NCI-H748 (cell line): ENCODE data around the gene PRPS1.
A peak's percentile ranks its signal among the peaks of the same experiment; 100 is the strongest.
"Not testable (repeated sequence)": the region's sequence is repeated elsewhere in the genome, so short reads cannot be mapped to it uniquely, and the experiment has no call there.

Source experiments
- DNase-seq: peaks from one replicate; lab custom pipeline; 2025; ENCODE audit not compliant: unreplicated experiment; lab: John Stamatoyannopoulos, UW

The PRPS1 gene

GRCh38 chrX:107627838-107628661, at the start of gene PRPS1:
PRPS1 (plus strand) TSS chrX:107628510; CDS start chrX:107628629, 119 bp downstream.
- peak; percentile 98 for DNase-seq

- no peak for DNase-seq
Measured at GRCh38 chrX:107579956-107580355, 48.4 kb upstream of the PRPS1 start.

GRCh38 chrX:107581923-107582322, 46.4 kb upstream of the PRPS1 start:
- DNase-seq: no peak

- DNase-seq: no peak
Measured at GRCh38 chrX:107589243-107589642, 39.1 kb upstream of the PRPS1 start.

DNA sequence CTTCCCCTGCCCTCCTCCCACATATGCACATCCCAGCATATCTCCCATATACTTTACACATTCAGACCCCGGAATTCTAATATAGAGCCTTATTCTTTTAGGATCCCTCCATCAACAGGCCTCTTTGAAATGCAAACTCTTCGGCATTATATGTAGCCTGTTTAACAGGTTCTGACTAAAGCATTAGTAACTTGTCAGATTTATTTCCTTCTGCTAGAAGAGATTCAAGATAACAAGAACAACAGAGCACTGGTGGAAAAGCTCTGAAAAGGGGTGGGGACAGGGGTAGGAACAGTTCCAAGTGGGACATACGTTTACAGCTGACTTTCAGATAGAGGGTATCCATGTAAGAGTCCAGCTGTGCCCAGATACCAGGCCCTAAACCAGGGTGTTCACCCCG, 31.7 kb upstream of the PRPS1 start:
- no peak for DNase-seq

DNA sequence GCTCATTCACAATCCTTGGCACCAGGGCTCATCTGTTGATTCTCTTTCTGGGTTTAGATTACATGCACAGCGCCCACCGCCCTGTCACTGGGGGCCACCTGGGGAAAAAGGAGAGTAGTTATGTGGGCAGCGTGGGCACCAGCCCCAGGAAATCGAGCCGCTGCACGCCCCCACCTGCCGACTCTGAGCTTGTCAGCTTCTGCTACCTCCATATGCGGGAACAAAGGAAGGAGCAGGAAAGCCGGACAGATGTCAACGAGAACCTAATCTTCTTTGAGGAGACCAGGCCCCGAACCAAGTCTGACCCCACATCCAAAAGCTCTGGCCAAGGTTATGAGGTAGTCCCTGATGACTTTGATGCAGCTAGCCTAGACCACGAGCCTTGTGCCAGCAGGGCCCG, 31.0 kb upstream of the PRPS1 start:
- no peak for DNase-seq

DNA sequence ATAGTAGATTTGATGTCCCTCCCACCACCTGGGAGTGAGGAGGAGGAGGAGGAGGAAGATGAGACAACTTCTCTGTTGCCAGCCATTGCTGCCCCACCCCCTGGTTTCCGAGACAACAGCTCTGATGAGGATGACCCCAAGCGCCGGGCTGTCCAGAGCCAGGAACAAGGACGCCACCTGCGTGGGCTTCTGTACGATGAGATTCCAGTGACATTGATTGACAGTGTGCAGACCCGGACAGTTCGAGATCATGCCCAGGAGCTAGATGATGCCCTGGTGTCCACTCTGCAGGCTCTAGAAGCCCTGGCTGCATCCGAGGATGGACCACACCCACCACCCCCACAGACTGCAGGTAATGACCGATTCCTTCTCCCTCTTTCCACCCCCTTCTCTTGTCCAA, 30.5 kb upstream of the PRPS1 start:
- DNase-seq: no peak

GRCh38 chrX:107599450-107599861, 28.9 kb upstream of the PRPS1 start:
- DNase-seq: no peak

GRCh38 chrX:107600366-107600765, 27.9 kb upstream of the PRPS1 start:
- no peak for DNase-seq

GRCh38 chrX:107601326-107601725, 27.0 kb upstream of the PRPS1 start:
- no peak for DNase-seq

DNA sequence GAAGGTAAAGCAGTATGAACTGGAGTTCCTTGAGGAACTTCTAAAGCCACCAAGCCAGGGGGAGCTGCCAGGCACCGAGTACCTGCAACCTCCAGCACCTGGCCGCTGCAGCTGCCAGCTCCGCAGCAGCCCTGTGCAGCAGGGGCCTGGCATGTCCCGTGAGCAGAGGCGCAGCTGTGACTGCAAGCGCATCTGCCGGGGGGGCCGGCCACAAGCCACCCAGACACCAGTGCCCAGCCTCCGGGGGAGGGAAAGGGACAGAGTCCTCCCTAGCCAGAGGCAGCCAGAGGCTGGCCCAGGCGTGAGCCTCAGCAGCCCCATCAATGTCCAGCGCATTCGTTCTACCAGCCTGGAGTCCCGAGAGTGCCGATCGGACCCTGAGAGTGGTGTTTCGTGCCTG, 26.6 kb upstream of the PRPS1 start:
- no peak for DNase-seq

DNA sequence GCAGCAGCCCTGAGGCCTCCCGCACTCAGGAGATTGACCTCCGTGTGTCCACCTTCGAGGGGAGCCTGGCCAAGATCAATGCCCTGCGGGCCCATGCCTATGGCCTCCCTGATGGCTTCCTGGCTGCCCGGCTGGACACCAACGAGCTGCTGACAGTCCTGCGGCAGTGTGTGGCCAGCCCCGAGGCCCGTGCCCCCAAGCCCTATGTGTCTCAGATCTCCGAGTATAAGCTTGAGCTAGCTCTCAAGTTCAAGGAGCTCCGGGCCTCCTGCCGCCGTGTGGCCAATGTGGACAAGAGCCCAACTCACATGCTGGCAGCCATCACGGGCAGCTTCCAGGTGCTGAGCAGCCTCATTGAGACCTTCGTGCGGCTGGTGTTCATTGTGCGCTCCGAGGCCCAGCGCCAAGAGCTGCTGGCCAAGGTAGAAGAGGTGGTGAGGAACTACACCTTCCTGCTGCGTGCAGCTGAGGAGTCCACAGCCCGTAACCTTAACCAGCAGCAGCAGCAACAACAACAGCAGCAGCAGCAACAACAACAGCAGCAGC, 25.5 kb upstream of the PRPS1 start:
- DNase-seq: no peak

DNA sequence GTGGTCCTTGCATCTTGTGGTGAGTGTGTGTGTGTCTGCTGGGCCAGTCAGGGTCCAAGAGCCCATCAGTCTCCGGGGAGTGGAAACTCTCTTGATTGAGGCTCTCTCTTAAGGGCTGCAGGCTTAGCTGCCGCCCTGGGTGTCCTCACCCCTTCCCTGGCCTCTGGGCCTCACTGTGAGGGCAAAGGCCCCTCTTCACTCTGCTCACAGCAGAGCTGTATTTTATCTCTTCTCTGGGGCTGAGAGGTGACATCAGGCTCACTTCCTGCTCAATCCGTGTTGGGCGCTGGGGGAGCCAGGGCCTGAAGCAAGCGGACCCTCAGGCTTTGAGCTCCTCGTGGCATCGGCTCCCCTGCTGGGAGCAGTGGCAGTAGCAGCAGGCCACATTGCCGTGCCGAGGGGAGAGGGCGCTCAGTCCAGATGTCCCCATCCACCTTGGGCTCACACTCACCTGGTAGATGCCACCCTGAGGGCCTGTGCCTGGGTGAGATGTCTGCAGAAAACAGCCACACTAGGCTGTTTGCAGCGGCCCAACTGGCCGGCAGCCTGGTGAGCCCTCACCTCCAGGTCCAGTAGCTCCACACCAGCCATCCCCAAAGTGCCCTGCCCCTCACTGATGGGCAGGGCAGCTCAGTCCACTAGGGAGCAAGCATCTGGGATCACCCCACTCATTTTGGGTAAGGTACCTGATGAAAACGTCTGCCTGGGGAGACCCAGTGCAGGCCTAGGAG, 24.7 kb upstream of the PRPS1 start:
- DNase-seq: no peak

- DNase-seq: not testable (repeated sequence)
Measured at GRCh38 chrX:107609061-107609460, 19.2 kb upstream of the PRPS1 start.

GRCh38 chrX:107610667-107611066, 17.6 kb upstream of the PRPS1 start:
- DNase-seq: no peak

DNA sequence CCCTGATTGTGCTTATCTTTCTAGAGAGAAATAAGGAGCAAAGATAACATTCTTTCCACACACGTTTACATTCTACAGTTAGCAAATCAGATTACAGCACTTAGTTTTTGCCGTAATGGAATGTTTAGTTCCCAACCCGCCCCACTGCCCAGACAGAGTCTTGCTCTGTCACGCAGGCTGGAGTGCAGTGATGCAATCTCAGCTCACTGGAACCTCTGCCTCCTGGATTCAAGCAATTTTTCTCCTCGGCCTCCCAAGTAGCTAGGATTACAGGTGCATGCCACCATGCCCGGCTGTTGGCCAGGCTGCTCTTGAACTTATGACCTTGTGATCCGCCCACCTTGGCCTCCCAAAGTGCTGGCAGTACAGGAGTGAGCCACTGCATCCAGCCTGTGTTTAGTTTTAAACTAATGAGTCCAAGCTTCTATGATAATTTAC, 8.4 kb upstream of the PRPS1 start:
- no peak for DNase-seq

DNA sequence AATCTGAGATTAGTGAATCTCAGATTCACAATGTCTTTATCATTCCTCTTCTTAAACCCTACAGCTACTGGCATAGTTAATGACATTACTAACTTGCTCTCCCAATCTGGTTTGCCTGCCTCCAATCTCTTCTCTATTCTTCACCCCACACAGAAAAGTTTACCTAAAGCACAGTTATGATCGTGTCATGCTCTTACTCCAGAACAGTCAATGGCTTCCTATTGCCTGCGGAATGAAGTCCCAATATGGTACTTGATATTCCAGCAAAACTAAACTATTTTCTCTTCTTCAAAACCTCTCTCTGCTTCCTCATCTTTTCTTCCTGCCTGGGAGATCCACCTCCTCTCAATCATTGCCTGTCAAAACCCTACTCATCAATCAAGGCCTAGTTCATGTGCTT, 3.4 kb upstream of the PRPS1 start:
- DNase-seq: no peak

DNA sequence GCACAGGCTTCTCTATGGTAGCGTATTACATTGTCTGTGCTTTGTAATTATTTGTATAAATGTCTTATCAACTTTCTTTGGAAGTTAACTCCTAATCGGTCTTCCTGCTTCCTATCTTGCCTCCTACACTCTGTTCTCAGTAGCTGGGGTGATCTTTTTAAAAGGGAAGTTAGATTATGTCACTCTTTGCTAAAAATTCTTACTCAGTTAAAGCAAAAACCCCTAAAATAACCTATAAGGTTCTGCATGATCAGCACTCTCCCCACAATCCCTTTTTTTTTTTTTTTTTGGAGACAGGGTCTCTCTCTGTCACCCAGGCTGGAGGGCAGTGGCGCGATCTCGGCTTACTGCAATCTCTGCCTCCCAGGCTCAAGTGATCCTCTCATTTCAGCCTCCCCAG, 2.6 kb upstream of the PRPS1 start:
- no peak for DNase-seq

DNA sequence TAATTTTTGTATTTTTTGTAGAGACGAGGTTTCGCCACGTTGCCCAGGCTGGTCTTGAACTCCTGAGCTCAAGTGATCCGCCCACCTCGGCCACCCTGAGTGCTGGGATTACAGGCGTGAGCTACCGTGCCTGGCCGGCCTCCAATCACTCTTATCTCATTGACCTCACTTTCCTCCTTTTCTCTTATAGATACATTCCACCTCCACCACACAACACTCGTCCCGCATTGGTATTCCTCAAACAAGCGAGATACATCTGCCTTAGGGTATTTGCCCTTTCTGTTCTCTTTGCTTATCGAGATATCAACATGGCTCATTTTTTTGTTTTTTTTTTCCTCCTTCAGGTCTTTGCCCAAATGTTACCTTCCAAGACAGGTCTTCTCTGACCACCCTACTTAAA, 1.8 kb upstream of the PRPS1 start:
- no peak for DNase-seq

GRCh38 chrX:107626916-107627315, 1.4 kb upstream of the PRPS1 start:
- no peak for DNase-seq

GRCh38 chrX:107628662-107629539, 591 bp downstream of the PRPS1 start:
- peak; percentile 80 for DNase-seq
